ENCODE results near the gene AMPD3. TPM values are rescaled to one million over a fixed set of nuclear protein-coding genes. Genes with fewer than 3 reads are reported as not detected.

AMPD3 gene
- total and polyA plus RNA-seq, 2 of the 13 experiments (the other 11 are each of a cell fraction or from before 2014, with no cell fraction given): 0.33 to 2.3 TPM

DNA sequence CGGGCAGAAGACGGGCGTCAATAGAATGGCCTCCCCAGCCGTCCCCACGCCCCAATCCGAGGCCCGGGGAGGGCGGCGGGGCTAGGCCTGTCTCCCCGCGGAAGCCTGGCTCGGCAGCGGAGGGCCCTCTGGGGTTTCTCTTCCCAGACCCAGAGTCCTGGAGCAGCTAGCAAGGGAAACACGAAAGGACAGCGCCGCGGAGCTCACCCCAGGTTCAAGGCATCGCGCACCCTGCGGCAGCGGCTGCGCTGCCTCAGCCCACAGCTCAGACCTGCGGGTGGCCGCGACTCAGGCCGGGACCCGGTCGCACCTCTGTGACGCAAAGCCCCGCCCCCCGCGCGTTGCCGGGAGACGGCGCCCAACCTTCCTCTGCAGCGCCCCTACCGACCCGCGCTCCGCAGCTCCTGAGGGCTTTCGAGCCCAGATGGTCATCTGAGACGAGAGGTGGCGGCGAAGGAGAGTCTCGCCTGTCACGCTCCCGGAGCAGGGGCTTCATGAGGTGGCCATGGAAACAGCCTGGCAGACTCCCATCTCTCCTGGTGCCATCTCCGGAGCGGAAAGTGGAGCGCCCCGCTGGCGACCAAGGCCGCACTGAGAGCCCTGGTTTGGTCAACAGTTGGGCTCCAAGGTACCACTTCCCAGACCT, 86.0 kb downstream of the AMPD3 start, which contains the start of gene RNF141 (continued):
- TF ChIP-seq, protein P1, sequence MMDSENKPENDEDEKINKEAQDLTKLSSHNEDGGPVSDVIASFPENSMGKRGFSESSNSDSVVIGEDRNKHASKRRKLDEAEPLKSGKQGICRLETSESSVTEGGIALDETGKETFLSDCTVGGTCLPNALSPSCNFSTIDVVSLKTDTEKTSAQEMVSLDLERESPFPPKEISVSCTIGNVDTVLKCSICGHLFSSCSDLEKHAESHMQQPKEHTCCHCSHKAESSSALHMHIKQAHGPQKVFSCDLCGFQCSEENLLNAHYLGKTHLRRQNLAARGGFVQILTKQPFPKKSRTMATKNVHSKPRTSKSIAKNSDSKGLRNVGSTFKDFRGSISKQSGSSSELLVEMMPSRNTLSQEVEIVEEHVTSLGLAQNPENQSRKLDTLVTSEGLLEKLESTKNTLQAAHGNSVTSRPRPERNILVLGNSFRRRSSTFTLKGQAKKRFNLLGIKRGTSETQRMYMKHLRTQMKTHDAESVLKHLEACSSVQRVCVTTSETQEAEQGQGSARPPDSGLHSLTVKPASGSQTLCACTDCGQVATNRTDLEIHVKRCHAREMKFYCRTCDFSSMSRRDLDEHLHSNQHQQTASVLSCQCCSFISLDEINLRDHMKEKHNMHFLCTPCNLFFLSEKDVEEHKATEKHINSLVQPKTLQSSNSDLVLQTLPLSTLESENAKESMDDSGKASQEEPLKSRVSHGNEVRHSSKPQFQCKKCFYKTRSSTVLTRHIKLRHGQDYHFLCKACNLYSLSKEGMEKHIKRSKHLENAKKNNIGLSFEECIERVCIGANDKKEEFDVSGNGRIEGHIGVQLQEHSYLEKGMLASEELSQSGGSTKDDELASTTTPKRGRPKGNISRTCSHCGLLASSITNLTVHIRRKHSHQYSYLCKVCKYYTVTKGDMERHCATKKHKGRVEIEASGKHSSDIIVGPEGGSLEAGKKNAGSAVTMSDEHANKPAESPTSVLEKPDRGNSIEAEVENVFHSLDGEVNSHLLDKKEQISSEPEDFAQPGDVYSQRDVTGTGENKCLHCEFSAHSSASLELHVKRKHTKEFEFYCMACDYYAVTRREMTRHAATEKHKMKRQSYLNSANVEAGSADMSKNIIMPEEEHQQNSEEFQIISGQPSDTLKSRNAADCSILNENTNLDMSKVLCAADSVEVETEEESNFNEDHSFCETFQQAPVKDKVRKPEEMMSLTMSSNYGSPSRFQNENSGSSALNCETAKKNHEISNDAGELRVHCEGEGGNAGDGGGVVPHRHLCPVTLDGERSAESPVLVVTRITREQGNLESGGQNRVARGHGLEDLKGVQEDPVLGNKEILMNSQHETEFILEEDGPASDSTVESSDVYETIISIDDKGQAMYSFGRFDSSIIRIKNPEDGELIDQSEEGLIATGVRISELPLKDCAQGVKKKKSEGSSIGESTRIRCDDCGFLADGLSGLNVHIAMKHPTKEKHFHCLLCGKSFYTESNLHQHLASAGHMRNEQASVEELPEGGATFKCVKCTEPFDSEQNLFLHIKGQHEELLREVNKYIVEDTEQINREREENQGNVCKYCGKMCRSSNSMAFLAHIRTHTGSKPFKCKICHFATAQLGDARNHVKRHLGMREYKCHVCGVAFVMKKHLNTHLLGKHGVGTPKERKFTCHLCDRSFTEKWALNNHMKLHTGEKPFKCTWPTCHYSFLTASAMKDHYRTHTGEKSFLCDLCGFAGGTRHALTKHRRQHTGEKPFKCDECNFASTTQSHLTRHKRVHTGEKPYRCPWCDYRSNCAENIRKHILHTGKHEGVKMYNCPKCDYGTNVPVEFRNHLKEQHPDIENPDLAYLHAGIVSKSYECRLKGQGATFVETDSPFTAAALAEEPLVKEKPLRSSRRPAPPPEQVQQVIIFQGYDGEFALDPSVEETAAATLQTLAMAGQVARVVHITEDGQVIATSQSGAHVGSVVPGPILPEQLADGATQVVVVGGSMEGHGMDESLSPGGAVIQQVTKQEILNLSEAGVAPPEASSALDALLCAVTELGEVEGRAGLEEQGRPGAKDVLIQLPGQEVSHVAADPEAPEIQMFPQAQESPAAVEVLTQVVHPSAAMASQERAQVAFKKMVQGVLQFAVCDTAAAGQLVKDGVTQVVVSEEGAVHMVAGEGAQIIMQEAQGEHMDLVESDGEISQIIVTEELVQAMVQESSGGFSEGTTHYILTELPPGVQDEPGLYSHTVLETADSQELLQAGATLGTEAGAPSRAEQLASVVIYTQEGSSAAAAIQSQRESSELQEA (CRISPR knock-in tag; IDR thresholded peaks at IDR 0.05; ENCODE audit: not compliant biosample characterization): peak; percentile 78
- TF ChIP-seq ZNF256 (CRISPR knock-in tag; conservative IDR thresholded peaks at IDR 0.05) (no peak), LCORL (IDR thresholded peaks at IDR 0.05) (no peak), LCORL (CRISPR knock-in tag; IDR thresholded peaks at IDR 0.05) (peak; percentile 38; the same call in 1 of the 2 replicates), ARHGAP35 (CRISPR knock-in tag; IDR thresholded peaks at IDR 0.05; ENCODE audit: borderline replicate concordance) (peak; percentile 79), SAFB2 (CRISPR knock-in tag; IDR thresholded peaks at IDR 0.05; ENCODE audit: borderline replicate concordance, low read depth) (0 out of 2 replicates have a peak, but pooled peaks have one; percentile 34), NAIF1 (CRISPR knock-in tag; IDR thresholded peaks at IDR 0.05; ENCODE audit: borderline replicate concordance) (peak; percentile 60; the same call in 1 of the 2 replicates), SOX6 (IDR thresholded peaks at IDR 0.05) (no peak), SOX6 (CRISPR knock-in tag; IDR thresholded peaks at IDR 0.05) (peak; percentile 70; the same call in 1 of the 2 replicates), PHF21A (CRISPR knock-in tag; IDR thresholded peaks at IDR 0.05) (peak; percentile 50; the same call in 1 of the 2 replicates), CREM (IDR thresholded peaks at IDR 0.05) (peak; percentile 92), CREM (CRISPR knock-in tag; IDR thresholded peaks at IDR 0.05) (peak; percentile 87), RELA (CRISPR knock-in tag; IDR thresholded peaks at IDR 0.05) (no peak), HMGA1 (CRISPR knock-in tag; conservative IDR thresholded peaks at IDR 0.05) (no peak), PHB2 (IDR thresholded peaks at IDR 0.05; ENCODE audit: partially characterized antibody) (no peak), ZNF138 (CRISPR knock-in tag; IDR thresholded peaks at IDR 0.05; ENCODE audit: low read depth) (0 out of 2 replicates have a peak, but pooled peaks have one; percentile 23)
- TF ChIP-seq, protein P2, sequence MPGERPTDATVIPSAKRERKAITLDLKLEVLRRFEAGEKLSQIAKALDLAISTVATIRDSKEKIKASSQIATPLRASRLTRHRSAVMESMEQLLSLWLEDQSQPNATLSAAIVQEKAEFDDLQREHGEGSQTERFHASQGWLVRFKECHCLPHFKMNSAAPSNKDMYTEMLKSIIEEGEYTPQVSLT (CRISPR knock-in tag; IDR thresholded peaks at IDR 0.05; ENCODE audit: borderline replicate concordance, low read depth): no peak
- TF ChIP-seq, protein P3, sequence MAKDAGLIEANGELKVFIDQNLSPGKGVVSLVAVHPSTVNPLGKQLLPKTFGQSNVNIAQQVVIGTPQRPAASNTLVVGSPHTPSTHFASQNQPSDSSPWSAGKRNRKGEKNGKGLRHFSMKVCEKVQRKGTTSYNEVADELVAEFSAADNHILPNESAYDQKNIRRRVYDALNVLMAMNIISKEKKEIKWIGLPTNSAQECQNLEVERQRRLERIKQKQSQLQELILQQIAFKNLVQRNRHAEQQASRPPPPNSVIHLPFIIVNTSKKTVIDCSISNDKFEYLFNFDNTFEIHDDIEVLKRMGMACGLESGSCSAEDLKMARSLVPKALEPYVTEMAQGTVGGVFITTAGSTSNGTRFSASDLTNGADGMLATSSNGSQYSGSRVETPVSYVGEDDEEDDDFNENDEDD (CRISPR knock-in tag; IDR thresholded peaks at IDR 0.05; ENCODE audit: borderline replicate concordance): peak; percentile 17; the same call in 1 of the 2 replicates
- TF ChIP-seq, protein P4, sequence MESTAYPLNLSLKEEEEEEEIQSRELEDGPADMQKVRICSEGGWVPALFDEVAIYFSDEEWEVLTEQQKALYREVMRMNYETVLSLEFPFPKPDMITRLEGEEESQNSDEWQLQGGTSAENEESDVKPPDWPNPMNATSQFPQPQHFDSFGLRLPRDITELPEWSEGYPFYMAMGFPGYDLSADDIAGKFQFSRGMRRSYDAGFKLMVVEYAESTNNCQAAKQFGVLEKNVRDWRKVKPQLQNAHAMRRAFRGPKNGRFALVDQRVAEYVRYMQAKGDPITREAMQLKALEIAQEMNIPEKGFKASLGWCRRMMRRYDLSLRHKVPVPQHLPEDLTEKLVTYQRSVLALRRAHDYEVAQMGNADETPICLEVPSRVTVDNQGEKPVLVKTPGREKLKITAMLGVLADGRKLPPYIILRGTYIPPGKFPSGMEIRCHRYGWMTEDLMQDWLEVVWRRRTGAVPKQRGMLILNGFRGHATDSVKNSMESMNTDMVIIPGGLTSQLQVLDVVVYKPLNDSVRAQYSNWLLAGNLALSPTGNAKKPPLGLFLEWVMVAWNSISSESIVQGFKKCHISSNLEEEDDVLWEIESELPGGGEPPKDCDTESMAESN (CRISPR knock-in tag; conservative IDR thresholded peaks at IDR 0.05): peak; percentile 64; the same call in 1 of the 2 replicates

Measured in HepG2 (cell line).